ENCODE results near the gene PNPLA5.

Gene PNPLA5

DNA sequence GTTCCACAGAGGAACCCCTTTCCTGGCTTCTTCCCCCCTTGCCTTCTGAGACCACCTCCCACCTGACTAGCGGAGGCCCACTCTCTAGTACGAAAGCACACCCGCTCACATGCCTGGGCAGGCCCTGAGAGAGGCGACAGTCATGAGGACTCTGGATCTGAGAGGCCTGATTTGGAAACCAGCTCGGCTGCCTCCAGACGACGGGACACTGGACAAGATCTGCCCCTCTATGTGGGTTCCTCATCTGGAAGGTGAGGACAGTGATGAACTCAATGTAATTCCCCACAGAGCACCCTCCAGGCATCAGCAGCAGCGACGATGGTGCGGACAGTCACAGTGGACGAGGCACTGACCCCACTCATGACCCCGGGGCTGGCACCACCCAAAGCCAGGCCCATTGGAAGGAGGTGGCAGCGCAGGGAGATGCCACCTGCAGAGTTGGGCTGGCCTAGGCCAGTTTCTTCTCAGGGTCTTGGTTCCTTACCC, 37.0 kb downstream of the PNPLA5 start:
- no peak for DNase-seq (ENCODE audit: low spot score)

DNA sequence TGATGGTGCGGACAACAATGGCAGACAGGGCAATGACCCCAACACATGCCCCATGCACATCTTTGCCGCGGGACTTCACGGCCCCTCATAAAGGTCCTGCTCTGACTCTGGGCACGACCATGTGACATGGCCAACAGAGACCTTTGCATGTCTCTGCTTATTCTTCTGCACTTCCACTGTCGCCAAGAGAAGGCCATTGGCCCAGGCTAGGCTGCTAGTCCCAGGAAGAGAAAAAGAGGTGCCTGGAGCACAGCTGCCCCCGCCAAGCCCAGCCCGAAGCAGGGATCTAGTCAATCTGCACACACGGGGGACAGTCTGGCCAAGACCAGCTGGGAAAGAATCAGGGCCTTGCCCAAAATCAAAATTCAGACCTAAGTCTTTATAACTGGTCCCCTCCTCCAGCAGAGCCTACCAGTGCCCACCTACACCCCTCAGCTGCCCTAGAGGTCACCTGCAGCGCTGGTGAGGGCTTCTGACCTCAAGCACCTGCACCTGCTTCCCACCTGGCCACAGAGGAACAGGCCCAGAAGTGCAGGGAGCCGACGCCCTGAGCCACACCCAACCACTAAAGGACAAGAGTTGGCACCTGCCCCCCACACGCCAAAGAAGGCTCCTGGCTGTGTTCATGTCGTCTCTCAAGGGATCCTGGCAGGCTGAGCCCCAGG, 37.6 kb downstream of the PNPLA5 start:
- DNase-seq (ENCODE audit: low spot score): no peak

DNA sequence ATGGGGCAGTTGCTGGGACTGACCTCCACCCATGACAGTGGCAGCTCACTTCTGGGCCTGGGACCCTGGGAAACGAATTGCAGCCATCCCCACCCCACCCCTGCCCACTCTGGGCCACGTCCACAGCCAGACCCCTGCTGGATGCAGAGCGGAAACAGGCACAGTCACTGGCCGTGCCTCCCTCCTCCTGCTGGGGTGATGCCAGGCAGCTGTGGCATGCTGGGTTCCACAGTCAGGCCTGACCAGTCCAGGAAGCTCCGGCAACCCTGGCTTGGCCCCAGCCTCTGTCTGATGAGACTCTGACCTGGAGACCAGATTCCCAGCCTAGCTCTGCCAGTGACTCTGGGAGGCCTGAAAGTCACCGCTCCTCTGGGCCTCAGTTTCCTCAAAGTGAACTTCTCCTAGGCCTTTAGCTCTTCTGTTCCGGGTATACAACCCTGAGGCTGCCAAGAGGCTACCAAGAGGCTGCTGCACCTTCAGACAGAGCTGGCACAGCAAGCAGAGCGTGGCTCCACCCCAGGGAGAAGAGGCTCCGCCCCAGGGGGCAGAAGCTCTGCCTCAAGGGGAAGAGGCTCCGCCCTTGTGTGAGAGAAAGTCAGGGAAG, 38.4 kb downstream of the PNPLA5 start:
- no peak for DNase-seq (ENCODE audit: low spot score)

DNA sequence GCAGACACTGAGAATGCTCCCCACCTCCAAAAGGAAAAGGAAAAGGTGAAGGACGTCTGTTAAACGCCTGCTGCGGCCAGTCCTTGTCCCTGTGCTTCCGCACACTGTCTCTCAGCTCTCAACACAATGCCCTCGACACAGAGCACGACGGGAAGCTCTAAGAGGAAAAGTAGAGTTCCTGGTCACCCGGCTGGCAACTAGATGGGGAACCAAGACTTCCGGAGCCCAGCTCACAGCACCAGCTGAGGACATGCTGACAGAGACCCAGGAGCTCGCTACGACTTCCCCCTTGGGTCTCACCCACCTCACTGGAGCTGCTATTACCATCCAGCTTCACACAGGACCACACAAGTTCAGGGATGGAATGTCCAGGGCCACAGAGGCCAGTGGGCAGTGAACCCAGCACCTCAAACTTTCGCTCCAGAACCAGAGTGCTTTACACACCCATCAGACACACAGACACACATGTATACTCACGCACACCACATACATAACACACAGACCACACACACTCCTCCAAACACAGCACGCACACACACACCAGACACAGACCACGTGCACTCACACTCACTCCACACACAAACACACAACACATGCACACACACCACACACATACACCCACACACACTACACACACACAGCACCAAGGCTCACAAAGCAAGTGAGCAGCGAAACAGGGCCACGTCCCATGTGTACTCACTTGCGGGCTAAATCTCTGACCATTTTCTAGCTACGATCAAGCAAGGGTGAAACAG, 39.1 kb downstream of the PNPLA5 start:
- no peak for DNase-seq (ENCODE audit: low spot score)

DNA sequence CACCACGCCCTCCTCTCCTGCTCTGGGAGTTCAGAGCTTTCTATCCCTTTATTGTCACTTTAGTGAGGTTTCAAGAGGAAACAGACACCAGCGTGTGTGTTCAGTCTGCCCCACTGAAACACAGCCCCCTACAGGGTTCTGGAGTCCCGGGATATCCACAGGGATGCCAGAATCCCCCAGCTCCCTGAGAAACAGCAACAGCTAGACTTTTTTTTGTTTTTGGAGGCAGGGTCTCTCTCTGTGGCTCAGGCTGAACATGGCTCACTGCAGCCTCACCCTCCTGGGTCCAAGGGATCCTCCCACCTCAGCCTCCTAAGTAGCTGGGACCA, 39.9 kb downstream of the PNPLA5 start:
- no peak for DNase-seq (ENCODE audit: low spot score)

DNA sequence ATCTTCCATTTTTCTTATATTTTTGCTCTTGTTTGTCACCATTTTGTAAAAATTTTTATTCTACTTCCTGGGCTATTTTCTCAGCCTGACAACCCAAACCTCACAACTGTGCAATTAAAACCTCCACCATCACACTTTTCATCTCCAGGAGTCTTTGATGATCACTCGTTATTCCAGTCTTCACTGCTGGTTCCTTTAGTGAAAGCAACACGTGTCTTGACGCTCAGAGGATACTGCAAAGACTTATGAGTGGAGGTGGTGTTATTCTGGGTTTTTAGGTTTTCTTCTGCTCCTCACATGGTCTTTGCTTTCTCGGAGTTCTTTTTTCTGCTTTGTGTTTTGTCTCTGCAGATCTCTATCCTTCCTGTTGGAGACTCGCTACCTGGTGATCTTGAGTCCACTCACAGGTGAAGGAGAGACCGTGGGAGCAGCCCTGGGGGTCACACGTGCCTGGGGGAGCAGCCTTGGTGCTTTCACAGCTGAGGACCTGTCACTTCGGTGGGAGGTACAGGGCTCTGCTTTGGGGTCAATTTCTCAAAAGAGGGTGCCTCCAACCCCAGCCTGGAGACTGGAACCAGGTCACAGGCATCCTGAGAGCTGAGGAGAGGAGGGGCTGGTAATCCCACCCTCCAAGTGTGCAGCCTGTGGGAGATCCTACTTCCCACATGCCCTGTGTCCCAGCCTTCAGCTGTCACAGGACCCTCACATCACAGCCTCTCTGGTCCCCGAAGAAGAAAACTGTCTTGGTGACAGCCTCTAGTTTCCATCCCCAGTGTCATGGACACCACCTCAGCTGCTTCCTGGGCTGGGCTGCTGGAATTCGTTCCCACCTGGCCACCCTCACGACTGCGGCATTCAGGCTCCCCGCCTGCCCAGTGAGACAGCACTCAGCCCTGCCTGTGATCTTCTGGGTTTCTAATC, 40.5 kb downstream of the PNPLA5 start:
- no peak for DNase-seq (ENCODE audit: low spot score)

DNA sequence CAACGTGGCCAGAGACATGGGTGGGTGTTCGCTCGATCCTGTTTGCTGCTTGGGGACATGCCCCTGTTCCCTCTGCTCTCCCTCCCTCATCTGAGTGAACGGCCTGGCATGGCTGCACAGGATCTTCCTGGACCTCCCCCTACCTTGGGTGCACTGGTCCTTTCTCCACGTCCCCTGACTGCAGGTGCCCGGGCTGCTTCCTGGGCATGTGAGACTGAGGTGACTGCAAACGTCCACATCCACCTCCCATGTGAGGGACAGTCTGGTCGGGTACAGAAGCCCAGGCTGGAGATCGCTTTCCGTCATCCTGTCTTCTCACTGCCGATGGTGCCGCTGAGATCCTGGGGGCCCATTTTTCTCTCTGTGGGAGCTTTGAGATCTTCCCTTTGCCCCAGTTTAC, 41.3 kb downstream of the PNPLA5 start:
- no peak for DNase-seq (ENCODE audit: low spot score)

DNA sequence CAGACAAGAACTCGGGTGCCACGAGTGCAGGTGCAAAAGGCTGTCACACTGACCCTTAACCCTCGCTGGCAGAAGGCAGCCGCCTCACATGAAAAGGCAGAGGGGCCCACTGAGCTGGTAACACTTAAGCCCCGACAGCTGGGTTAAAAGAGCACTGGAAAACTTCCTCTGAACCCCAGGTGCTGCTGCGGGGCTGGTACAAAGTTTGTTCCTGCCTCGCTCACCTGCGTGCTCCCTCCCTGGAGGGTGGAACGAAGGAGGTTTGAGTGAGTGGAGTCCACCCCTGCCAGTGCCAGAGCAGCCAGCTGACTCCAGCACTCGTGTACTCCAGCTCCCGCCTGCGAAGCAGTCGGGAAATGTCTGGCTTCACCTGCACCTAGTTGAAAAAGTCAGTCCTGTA, 42.1 kb downstream of the PNPLA5 start:
- no peak for DNase-seq (ENCODE audit: low spot score)

DNA sequence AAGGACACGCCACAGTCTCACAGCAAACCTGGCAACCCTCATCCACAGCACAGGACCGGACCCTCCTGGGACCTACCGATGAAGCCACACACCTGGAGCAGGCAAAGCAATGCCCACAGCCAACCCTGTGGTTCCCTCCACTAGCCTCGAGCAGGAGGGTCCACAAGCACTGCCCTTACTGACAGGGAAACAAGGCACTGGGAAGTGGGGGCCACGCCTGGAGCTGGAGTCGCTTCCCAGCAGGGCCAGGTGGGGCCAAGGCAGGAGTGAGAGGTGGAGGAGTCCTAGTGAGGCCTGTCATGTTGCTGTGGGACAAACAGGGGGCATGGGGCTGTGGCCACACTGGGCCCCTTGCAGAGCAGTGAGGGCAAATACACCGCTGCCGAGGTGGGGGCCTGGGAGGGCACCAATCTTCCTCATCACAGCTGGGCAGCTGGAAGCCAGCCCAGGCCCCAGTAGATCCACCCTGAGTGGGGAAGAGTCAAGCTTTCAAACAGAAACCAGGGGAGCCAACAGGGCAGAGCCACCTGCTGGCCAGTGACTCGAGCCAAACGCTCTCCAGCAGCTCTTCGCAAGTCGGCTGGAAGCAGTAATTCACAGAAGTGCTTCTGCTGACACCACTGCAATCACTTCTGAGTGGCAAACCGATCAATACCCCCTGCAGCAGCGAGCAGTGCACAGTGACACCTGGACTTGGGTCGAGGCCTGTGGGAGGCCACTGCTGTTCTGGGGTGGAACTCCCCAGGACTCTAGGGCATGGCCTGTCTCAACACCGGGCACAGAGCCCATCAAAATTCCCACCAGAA, 43.2 kb downstream of the PNPLA5 start:
- no peak for DNase-seq (ENCODE audit: low spot score)

DNA sequence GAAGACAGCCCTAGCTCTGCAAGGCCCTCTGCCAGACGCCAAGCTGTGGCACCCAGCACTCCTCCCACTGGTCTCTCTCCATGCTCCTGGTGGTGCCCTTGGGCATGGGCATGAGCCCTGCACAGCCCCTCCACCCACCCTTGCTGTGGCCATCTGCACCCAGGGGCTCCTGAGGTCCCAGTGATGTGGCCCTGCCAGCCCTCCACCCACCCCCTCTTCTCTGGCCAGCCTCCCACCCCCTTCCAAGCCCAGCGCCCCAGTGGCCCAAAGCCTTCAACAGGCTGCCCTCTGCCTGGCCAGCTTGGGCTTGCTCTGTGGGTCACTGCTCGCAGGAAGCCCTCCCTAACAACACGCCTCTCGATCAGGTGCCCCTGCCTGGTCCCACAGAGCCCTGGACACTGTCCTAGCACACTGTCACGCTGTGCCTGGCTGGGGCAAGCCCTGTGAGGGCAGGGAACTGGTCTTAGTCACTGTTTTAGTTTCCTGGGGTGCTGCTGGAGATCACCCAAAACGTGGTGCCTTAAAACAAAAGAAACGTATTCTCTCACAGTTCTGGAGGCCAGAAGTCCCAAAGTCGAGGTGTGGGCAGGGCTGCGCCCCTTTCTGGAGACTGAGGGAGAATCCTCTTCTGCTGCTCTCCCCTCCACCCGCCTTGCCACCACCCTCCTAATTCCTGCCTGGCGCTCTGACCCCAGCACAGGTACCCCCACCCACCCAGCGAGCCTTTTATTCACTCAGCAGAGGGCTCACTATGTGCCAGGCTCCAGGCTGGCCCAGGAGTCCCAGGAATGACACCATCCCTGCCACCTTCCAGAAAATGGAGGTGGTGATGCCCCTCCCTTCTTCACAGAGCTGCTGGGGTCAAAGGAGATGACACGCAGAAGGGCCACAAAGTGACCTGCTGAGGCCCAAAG, 44.2 kb downstream of the PNPLA5 start:
- DNase-seq (ENCODE audit: low spot score): no peak

DNA sequence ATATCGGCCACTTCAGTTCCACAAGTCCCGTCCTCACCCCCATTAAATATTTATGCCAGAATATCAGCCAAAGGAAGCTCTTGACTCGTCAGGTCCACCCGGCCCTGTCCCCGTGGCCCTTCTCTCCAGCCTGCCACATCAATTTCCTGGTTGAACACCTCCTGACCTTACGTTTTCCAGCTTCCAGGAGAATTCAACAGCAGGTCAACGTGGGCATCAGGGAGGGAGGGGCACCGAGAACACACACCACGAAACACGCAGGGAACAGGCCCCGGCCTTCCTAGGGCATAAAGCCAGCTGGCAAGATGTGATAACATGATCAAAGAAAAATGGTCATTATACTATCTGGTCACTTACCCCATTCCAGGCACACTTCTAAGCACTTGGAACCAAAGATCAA, 44.8 kb downstream of the PNPLA5 start:
- DNase-seq (ENCODE audit: low spot score): no peak

DNA sequence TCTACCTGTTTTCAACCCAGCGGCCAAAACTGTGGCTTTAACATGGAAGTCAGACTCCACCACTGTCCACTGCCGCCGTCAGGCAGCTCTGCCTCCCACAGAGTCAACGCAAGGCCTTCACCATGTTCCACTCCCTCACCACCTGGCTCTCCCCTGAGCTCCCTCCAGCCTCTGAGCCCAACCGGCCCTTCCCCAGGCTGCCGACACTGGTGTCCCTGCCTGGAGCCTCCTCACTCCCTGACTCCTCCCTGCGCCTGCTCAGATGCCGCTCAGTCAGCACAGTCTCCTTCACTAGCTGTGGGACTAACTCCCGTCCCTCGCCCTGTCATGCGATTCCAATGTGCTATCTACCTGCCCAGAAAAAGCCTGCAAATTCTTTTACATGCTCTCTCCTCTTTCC, 45.8 kb downstream of the PNPLA5 start:
- no peak for DNase-seq (ENCODE audit: low spot score)

DNA sequence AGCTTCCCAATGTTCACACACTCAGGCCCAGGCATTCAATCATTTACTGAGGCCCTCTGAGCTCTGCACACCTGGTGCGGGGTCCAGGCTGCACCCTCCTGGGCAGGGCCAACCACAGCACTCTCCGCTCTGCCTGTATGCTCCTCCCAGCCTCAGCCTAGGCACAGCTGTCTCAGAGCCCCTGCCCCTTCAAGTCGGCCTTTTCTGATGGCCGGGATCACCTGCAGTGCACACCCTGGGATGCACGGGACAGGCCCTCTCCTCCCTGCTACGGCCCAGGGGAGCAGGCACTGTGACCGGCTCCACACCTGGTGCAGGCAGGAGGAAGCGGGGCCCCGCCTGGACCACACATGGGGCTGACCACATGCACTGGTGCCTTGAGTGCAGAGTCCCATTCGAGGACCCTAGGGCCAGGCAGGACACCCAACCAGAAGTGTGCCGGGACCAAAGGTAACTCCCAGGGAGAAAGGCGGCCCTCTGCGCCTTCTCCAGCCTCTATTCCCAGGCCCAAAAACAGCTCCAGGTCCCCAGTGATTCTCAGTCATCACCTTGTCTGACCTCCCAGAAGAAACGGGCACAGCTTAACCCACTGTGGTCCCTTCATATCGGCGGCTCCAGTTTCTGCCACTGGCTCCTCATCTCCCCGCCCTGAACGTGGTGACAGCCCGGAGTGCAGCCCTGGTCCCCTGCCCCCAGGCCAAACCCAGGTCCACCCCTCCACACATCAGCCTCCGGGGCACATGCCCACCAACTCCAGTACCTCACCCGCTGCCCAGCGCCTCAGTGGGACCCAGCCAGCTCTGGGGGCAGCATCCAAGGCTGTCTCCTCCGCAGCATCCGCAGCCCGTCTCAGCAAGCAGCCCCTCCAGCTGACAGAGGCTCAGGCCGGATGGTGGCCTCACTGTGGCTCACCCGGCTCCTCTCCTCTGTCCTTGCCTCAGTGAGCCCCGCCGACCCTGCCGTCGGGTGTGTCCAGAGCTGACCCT, 47.0 kb downstream of the PNPLA5 start:
- no peak for DNase-seq (ENCODE audit: low spot score)

DNA sequence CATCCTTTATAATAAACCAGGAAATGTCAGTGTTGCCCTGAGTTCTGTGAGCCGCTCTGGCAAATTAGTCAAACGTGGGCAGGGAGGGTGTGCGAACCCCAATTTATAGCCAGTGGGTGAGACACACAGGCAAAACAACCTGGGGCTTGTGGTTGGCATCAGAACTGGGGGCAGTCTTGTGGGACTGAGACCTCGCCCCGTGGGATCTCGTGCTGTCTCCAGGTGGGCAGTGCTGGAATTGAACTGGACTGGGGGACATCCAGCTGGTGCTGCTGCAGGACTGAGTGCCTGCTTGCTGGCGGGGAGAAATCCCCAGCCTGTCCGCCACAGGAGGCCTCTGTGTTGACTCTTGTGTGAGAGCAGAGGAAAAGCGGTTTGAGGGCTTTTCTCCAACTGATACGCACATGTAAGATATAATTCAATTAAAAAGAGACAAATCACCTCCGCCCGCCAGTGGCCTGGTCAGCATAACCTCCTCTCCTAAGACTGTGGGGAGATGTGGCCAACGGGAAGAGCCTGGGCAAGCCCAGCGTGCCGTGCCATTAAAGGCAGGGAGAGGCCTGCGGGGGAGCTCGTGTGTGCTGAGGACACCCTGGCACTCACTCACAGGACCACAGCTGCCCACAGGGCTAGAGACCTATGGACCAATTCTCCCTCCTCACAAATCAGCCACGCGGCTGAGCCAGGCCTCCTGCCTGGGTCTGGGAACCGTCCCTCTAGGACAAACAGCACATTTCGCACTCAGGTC, 47.9 kb downstream of the PNPLA5 start:
- DNase-seq (ENCODE audit: low spot score): no peak

DNA sequence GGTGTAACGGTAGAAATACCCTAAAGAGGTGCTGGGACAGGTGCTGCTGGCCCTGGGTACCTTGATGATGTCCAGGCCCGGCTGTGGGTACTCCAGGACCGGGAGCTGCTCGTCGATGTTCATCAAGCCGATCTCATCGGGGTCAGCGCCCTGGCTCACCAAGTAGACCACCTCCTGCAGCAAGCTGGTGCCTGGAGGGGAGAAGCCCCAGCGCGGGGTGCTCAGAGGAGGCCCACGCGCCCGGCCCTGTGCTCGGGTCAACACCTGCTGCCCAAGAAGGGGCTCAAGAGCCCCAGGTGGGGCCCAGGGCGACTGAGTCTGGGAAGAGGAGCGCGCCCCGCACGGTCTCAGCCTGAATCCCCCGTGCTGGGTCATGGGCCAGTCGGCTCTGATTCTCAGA, 50.1 kb downstream of the PNPLA5 start:
- no peak for DNase-seq (ENCODE audit: low spot score)

DNA sequence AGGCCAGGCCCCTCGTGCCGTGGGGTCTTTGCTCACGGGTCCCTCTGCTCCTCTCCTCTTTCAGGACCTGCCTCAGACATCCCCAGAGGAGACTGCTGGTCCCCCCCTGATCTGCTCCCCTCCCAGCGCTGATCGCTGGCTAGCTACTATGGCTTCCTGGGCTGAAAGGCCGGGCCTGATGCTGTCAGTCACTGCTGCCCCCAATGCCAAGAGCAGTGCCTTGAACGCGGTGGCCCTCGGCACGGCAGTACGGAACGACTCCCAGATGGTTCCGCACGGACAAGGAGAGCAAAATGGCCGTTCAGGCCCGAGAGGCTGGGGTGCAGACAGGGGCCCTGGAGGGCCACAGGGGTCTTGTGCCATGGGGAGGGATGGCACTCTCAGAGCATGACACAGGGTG, 51.0 kb downstream of the PNPLA5 start:
- no peak for DNase-seq (ENCODE audit: low spot score)

DNA sequence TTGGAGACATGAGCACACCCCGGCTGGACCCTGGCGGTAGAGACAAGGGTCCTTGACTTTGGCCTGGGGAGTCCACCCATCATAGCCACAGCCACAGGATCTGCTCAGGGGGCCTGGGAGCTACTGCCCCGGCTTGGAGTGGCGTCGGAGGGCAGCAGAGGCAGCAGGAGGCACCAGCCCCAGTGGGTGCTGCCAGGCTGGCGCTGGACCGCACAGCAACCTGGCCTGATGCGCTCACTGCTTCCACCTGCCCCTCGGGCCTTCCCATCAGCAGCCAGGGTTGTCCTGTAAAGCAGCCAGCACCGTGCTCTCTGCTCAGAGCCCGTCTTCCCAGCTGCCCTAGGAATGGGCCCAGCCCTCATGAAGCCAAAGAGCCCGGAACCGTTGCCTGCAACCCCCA, 51.4 kb downstream of the PNPLA5 start:
- DNase-seq (ENCODE audit: low spot score): no peak

DNA sequence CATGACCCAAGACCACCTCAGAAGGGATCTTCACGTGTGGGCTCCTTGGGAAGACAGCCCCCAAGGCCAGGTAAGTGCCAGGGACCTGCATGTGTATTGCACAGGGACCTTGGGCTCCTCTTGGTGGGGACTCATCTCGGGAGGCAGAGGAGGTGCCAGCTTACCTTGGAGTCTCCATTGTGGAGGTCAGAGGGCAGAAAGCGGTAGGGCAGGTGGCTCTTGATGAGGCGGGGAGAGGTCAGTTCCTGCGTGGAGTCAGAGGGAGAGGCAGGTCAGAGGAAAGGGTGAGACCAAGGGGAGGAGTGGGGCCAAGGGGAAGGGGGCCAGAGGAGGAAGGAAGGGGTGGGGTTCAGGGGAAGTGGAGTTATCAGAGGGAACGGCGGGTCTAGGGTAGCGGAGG, 52.0 kb downstream of the PNPLA5 start:
- no peak for DNase-seq (ENCODE audit: low spot score)

Measured in COLO829 (cell line).